Activated naive CD4-positive, alpha-beta T cell treated with Interleukin-2 at 50 U/mL for 16 hours (primary cell): ENCODE data around the gene SLC35A4.

Experiments used
- DNase-seq: peaks from one replicate; pipeline ENCODE4 v3.0.0-alpha.2; 2020

Gene SLC35A4, protein sequence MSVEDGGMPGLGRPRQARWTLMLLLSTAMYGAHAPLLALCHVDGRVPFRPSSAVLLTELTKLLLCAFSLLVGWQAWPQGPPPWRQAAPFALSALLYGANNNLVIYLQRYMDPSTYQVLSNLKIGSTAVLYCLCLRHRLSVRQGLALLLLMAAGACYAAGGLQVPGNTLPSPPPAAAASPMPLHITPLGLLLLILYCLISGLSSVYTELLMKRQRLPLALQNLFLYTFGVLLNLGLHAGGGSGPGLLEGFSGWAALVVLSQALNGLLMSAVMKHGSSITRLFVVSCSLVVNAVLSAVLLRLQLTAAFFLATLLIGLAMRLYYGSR

DNA sequence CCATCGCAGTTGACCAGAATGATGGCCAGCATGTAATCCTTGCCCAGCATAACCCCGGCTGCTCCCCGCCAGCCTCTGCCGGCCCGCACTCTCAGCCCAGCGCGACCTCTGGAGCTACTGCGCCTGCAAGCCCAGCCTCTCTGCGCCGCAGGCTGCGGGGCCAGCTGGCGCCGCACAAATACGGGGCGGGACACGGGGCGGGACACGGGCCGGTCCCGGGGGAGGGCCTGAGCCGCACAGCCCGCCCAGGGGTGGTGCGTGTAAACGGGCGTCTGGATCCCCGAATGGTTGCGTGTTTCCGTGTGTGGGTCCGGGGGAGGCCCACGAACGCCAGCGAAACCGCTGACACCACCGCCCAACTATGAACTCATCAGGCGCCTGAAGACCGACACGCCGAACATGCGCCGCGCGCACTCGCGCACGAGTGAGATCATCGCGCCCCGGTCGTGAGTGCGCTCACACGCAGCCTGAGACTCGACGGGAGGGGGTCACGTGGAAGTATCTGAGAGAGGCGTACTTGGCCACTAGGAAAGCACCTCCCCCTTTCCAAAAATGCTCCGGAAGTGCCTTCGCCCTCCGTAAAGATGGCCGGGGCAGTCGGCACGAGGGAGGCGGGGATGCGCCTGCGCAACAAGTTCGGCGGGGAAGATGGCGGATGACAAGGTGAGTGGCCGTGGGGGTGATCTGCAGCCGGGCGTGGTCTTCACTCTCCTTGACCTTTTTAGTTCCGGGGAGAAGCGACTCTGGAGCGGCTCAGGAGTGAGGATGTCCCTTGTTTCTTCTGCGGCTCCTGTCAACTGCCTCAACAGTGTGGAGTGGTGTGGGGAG, at the start of gene SLC35A4, which contains the start of gene APBB3:
TSS of gene SLC35A4 (plus strand) at position 633 of the 828 bp plus-strand sequence. CDS start 2,342 bp downstream, outside the sequence.
TSS of gene APBB3 (minus strand) at position 403 of the 828 bp plus-strand sequence. CDS start at position 50, 353 bp downstream.
- peak; percentile 97 for DNase-seq

DNA sequence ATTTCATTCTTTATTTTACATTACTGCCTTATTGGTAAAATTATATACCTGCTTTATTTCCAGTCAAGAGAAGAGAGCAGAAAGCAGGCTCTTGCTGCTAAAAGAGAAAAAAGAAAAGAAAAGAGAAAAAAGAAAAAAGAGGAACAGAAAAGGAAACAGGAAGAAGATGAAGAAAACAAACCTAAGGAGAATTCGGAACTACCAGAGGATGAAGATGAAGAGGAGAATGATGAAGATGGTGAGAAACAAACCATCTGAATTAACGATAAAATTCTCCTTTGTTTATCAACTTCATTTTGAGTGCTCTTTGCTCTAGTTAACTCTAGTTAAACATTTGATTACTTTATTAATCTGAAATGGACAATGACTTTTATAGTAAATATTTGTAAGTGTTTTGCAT, 40.6 kb upstream of the SLC35A4 start:
- no peak for DNase-seq

DNA sequence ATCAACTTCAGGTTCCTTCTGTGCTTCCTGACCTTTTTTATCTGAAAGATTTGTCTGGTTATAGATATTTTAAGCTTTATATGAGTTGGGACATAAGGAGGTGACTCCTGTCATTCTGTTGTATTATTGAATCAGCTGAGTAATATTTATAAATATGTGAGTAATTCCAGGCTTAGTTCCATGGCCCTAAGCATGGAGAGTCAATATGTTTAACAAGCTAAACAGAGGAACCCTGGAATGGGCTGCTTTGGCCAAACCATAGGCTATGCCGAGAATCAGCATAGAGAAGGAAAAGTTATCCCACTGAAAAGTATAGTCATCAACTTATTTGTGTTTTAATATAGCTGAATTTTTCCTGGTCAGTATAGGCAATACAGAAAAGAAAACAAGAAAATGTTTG, 24.4 kb upstream of the SLC35A4 start:
- no peak for DNase-seq

DNA sequence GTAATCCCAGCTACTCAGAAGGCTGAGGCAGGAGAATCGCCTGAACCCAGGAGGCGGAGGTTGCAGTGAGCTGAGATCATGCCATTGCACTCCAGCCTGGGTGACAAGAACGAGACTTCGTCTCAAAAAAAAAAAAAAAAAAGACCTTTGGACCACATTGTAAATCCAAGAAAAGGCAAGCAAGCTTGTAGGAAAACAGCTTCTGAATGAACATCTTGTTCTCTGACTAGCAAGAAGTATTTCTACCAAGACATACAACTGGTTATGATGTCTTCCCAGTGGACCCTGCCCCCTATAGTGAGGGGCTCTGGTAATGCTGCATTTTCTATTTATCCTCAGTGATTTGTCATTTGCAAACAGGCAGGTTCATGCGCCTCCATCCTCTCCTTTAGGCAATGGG, 21.7 kb upstream of the SLC35A4 start:
- DNase-seq = no peak

DNA sequence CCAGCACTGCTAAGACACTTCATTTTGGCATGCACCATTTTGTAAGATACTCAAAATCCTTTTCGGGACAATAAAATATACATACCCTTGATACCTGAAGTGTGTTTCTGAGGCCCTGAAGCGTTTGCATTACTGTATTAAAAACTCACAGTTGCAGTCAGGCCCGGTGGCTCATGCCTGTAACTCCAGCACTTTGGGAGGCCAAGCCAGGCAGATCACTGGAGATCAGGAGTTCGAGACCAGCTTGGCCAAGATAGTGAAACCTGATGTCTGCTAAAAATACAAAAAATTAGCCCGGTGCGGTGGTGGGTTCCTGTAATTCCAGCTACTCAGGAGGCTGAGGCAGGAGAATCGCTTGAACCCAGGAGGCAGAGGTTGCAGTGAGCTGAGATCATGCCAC, 19.6 kb upstream of the SLC35A4 start:
- DNase-seq = no peak

DNA sequence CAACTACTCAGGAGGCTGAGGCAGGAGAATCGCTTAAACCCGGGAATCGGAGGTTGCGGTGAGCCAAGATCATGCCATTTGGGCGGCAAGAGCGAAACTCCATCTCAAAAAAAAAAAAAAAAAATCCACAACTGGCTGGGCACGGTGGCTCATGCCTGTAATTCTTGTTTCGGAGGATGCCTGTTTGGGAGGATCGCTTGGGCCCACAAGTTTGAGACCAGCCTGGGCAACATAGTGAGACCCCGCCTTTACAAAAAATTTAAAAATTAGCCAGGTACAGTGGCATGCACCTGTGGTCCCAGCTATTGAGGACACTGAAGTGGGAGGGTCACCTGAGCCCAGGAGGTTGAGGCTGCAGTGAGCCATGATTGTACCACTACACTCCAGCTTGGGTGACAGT, 19.0 kb upstream of the SLC35A4 start:
- no peak for DNase-seq

DNA sequence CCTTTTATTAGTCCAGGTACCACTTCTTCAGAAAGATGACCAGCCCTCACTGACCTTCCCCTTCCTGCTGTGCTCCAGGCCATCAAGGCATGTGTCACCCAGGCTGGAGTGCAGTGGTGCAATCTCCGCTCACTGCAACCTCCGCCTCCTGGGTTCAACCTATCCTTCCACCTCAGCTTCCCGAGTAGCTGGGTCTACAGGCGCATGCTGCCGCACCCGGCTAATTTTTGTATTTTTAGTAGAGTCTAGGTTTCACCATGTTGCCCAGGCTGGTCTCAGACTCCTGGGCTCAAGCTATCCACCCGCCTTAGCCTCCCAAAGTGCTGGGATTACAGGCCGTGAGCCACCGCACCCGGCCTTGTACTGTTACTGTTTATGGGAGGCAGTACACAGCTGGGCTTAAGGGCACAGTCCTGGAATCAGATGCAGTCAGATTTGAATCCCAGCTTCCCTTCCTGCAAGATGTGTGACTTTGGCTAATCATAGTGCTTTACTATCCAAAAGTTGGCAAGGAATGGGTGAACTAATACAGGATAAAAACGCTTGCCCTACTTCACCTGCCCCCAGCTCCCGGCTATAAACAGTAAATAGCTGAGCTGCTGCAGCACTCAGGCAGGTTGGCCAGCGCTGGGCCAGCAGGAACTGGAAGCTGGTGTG, 17.6 kb upstream of the SLC35A4 start:
- DNase-seq = no peak

DNA sequence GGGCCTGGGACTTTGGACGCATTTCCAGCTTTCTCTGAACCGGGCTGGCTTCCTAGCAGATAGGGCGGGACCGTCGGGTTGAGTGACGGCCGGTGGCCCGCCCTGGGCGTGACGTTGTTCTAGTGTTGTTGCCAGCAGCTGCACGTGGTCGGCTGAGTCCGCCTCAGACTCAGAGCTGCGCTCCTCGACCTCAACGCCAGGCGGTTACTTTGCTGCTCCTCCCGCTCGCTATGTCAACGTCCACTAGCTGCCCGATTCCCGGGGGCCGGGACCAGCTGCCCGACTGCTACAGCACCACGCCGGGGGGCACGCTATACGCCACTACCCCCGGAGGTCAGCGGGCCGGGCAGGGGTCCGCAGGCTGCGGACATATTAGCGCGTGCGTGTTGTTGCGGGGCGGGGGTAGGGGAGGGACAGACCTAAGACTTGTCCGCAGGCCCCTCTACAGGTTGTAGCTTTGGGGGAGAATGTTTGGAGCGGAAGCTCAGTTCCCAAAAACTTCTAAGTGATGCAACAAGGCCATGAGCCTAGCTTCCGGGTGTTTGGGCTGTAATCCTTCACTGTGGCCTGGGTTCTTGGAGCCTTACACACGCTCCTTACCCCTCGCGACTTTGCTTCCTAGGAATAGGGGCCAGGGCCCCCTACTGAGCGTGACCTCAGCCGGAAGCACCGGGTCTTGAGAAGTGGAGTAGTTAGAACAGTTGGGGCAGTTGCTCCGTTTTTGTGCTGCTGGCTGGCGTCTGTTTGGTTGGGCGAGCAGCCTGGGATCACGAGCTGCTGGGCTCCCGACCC, 16.9 kb upstream of the SLC35A4 start, which contains the start of gene EIF4EBP3:
TSS of gene EIF4EBP3 (plus strand) at position 155 of the 792 bp plus-strand sequence. CDS start at position 231, 76 bp downstream.
- DNase-seq = peak; percentile 87

DNA sequence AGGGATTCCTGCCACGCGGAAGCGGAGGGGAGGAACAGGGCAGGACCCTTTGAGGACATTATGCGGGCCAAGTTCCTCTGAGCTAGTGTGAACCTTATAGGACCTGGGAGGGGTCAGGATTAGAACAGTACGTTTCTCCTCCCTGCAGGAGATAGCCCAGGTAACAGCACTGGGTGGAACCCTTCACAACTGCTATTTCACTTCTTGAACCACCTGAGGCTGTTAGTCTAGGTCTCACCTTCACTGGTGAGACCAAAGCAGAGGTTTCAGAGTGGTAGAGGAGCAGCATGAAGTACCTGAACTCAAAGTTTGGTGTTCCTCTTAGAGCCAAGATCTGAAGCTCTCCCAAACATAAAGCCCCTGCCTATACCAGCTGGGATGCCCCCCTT, 16.3 kb upstream of the SLC35A4 start:
- no peak for DNase-seq

DNA sequence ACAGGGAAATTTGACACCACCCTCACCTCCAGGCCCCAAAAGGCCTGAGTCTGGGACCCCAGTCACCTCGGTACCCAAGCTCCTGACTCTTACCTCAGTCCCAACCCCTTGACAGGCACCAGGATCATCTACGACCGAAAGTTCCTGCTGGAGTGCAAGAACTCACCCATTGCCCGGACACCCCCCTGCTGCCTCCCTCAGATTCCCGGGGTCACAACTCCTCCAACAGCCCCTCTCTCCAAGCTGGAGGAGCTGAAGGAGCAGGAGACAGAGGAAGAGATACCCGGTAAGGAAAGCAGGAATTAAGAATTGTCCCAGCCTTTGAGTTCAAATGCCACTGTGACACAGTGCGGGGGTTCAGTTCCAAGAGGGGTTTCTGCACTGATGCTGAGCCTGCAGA, 15.8 kb upstream of the SLC35A4 start:
- DNase-seq = no peak

DNA sequence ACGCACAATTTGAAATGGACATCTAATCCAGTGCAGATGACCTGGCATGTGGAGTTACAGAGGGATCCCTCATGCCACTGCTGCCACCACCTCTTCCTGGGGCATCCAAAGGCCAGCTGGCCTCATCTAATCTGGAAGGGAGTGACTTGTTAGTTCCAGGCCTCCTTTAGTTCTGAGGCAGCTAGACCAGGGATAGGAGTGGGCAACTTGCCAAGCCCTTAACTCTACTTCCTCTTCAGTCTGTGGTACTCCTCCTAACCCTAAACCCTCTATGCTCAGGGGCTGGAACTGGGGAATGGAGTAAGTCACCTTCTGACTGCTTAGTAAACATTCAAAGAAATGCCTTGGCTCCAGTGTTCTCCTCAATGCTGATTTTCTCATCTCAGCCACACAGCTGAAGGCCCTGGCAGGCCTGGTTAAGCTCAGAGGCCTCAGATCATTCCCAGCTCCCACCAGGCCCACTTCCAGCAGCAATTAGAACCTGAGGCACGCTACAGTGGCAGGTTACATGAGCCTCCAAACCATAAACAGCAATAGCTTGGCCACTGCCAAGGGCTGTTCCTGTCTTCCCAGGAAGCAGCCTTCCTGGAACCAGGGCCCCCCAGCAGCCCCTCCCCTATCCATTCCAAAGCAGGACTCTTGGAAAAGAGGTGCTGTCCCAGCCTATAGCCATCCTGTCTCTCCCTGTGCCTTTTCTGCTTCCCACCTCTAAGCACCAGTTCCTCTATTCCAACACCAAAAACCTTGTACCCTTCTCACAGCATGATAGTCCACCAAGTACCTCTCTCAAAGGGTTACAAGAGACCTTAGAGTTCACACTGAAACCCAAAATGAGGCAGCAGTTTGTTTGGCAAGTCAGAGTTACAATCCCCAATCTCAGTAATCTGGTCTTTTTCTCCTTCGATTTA, 15.1 kb upstream of the SLC35A4 start:
- DNase-seq = no peak

DNA sequence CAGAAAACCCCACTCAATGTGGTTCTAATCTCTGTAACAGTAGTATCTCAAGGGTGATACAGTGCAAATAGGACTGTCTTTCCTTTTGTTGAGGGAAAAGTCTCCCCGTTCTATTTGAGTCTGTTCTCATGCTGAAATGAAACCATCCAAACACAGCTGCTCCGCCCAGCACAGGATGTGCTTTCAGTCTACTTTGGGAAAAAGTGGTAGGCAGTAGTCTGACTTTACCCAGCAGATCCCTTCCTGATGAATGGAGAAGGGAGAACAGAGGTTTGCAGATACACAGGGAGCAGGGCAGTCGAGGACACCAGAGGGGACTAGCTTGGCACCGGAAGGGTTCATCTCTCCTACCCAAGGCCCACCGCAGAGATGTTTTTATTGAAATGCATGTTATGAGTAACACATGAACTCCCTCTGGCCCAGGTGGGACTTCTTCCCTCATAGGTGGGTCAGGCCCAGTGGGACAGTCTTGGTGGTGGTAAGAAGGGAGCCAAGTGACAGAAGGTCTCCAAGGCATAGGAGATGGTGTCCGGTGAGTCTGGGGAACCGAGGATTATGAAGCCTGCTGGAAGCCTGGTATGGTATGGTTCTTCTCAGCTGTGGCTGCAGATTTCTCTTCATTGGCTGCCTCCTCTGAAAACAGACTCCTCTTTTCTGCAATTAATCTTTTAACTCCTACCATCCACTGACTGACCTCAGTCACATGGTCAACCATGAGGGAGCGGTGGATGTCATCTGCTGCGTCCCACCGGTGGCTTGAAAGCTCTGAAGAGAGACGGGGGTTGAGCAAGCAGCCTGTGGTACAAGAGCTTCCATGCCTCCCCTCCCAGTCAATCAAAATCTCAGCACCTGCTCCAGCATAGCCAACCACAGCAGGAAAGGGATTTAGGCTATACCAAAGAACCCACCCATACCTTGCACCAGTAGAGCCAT, 14.2 kb upstream of the SLC35A4 start:
- DNase-seq = no peak

DNA sequence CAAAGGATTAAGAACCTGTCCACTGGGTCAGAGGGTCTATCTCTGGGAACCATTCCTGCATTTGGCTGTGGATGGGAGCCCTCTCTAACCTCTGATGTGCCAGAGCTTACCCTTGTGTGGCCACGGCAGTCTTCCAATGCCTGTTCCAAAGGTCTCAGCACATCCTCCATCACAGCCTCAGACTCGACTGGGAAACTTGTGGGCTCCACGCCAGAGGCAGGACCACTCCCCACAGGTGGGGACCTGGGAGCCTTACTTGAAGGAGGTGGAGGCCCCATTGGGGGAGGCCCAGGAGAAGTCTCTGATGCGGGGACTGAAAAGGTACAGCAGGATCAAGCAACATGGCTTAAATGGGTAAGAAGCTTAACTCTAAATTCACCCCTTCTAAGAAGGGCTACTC, 12.8 kb upstream of the SLC35A4 start:
- DNase-seq = no peak

DNA sequence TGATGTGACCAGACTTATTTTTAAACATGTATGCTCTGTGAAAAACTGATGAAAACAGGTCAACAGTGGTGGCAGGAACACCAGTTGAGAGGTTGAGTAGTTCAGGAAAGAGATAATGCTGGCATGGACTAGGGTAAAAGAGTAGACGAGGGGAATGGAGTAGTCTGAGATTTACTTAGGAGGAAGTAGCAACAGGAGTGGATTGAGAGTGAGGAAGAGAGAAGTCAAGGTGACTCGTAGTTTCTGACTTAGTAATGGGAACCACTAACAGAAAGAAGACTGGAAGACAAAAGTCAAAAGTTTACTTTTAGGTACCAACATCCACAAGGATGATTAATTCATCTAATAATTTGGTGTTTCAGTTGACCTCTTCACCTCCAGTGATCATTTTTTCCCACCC, 11.0 kb upstream of the SLC35A4 start:
- no peak for DNase-seq

DNA sequence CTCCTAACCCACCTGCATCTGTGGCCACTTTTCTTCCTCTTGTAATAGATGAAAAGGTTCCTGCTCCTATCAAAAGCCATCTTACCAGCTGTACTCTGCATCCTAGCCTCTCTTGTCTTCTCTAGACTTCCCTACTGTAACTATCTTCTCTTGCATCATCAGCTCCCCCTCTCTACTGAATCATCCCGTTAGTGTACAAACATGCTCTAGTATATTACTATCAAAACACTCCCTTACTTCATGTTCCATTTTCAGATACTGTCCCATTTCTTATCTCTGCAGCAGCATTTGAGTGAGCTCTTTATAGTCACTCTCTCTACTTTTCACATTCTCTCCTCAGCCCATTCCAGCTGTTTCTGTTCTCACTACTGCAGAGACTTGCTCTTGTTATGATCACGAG, 10.2 kb upstream of the SLC35A4 start:
- no peak for DNase-seq

DNA sequence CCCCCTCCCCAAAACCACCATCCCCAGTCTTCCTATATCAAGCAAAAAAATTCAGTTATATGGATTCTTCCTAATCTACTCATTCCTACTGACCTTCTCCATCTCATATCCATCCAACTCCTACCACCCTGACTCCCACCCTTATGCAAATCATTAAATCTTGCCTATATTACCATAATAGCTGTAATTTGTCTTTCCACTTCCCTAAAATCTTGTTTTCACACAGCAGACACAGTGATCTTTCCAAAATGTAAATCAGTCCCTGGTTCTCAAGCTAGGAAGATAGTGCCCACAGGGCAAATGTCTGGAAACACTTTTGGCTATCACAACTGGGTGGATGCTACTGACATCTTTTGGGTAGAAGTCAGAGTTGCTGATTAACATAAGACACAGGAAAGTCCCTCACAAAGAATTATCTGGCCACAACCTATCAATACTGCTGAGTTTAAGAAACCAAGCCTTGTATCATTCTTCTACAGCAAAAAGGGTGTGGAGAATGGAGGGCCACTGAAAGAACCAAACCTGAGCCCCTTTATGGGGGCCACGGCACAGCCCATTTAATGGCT, 8.8 kb upstream of the SLC35A4 start:
- DNase-seq = no peak

DNA sequence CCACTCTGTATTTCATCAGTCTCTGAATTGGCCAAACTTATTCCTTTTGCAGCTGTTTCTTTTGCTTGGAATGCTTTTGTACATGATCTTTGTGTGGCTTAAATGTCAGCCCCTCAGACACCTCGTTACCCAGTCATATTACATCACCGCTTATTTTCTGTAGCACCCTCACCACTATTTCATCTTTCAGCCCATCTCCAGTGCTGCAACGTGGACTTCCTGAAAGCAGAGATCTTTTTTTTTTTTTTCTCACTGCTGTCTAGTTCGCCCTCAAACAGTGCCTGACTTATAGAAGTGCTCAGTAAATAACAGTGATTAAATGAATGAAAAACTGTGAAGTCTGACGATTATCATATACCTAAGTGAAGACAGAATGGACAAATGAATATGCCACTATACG, 8.2 kb upstream of the SLC35A4 start:
- no peak for DNase-seq

DNA sequence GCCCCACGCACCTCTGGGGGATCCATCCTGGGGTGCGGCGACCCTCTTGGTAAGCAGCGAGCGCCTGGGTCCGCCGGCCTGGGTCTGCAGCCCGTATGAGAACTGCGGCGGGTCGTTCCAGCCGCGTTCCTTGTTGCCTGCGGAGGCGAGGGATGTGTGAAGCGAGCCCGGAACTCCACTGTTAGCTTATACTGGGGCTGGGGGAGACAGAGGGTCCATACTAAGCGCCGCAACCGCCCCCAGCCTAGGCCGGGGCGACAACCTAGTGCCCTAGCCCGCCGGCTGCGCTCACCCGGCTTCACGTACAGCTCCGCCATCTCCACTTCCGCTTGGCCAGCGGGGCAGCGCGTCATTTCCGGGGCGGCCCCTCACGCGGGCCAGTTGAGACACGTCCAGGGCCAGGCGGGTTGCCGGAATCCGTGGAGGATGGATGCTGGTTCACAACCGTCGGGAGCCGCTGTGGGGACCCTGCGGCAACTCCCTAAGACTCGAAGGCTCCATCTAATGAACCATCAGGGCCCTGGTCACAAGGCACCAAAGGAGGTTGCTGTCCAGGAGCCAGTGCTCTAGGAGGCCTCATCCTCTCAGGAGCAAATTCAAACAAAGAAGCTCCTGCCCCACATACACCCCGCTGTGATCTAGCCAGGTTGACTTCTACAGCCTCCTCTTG, 7.4 kb upstream of the SLC35A4 start, which contains the start of gene SRA1:
TSS of gene SRA1 (minus strand) at position 338 of the 670 bp plus-strand sequence. CDS start at position 317, 21 bp downstream.
- DNase-seq = peak; percentile 88

DNA sequence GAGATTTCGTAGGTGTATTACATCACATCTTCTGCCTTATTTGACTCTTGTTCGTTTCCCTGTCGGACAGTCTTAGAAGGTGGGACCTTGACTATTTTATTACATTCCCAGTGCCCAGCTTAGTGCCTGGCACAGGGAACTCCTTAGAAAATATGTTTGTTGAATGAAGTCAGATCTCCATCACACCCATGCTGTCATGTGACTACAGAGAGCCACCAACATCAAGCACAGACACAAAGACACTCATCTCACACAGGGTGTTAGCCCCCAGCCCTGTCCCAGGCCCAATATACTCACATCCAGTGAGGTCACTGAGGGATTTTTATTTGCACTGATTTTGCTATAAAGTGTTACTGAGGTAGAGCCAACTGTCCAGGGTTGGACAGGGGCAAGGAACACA, 6.7 kb upstream of the SLC35A4 start:
- no peak for DNase-seq
